Measurements from ENCODE around the gene MAP1S. TPM values are rescaled to one million over a fixed set of nuclear protein-coding genes. Genes with fewer than 3 reads are reported as not detected.

MAP1S gene
- total RNA-seq, 1 donor, result 15.1 TPM

GRCh38 chr19:17684256-17684655 lies 35.0 kb upstream of the MAP1S start:
- TF ChIP-seq CTCF (IDR thresholded peaks at IDR 0.05; ENCODE audit: insufficient read depth, low read depth, low read length), result no peak
- H3K4me3 ChIP-seq (ENCODE audit: low read depth, low read length), result no peak overlapping the region
- no peak for DNase-seq (ENCODE audit: low read depth)

GRCh38 chr19:17685451-17686022 lies 33.7 kb upstream of the MAP1S start:
- no peak for TF ChIP-seq CTCF (IDR thresholded peaks at IDR 0.05; ENCODE audit: insufficient read depth, low read depth, low read length)
- no peak overlapping the region for H3K4me3 ChIP-seq (ENCODE audit: low read depth, low read length)
- no peak for DNase-seq (ENCODE audit: low read depth)

- no peak for DNase-seq (ENCODE audit: low read depth)
These were observed 33.2 kb upstream of the MAP1S start for GRCh38 chr19:17686023-17686521.

GRCh38 chr19:17686592-17687024 lies 32.7 kb upstream of the MAP1S start:
- no peak overlapping the region for H3K4me3 ChIP-seq (ENCODE audit: low read depth, low read length)
- TF ChIP-seq CTCF (IDR thresholded peaks at IDR 0.05; ENCODE audit: insufficient read depth, low read depth, low read length), result no peak
- DNase-seq (ENCODE audit: low read depth), result no peak

More at GRCh38 chr19:17686023-17686521, 33.2 kb upstream of the MAP1S start:
- TF ChIP-seq CTCF (IDR thresholded peaks at IDR 0.05; ENCODE audit: insufficient read depth, low read depth, low read length), result no peak
- no peak overlapping the region for H3K4me3 ChIP-seq (ENCODE audit: low read depth, low read length)

GRCh38 chr19:17687141-17687856 lies 32.0 kb upstream of the MAP1S start:
- DNase-seq (ENCODE audit: low read depth), result no peak
- TF ChIP-seq CTCF (IDR thresholded peaks at IDR 0.05; ENCODE audit: insufficient read depth, low read depth, low read length), result no peak
- H3K4me3 ChIP-seq (ENCODE audit: low read depth, low read length), result no peak overlapping the region

GRCh38 chr19:17687857-17688784 lies 31.2 kb upstream of the MAP1S start, which contains the start of gene UNC13A:
UNC13A (minus strand) TSS chr19:17688354; CDS start chr19:17688199, 155 bp downstream.
- no peak within 1 kb of the TSS for H3K4me3 ChIP-seq (ENCODE audit: low read depth, low read length)
- TF ChIP-seq CTCF (IDR thresholded peaks at IDR 0.05; ENCODE audit: insufficient read depth, low read depth, low read length), result no peak
- peak; percentile 28 for DNase-seq (ENCODE audit: low read depth)
